ENCODE measurements around the gene TIGD6. TPM values are rescaled to one million over a fixed set of nuclear protein-coding genes. Genes with fewer than 3 reads are reported as not detected.
A peak's percentile ranks its signal among the peaks of the same experiment; 100 is the strongest.

The TIGD6 gene
- total RNA-seq, 1 donor from 2014 or later, result 4.7 TPM

DNA sequence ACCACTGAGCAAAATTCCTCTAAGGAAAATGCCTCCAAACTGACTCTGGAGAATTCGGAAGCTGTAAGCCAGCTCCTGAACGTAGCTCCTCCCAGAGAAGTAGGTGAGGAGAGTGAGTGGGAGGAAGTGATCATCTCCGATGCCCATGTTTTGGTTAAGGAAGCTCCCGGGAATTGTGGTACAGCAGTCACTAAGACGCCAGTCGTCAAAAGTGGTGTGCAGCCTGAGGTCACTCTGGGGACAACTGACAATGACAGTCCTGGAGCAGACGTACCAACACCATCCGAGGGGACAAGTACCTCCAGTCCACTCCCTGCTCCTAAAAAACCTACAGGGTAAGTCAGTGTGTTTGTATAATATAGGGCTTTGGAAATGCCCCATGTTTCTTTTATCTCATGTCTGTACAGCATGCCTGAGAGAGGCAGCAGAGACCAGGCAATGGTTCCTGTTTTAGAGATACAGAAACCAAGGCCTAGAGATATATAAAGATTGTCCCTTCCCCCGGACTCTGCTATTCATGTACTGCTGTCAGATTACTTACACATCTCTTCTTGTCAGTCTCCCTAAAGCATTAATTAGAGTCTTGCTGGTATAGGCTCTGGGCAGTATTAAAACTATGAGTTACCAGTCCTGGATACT lies 24.0 kb upstream of the TIGD6 start:
- Histone ChIP-seq H3K4me1 (peaks cover 26% of the 10 kb centered on the region), H3K27ac (no peak overlapping the region), H3K4me3 (no peak overlapping the region), H3K9me3 (no peaks in the 10 kb centered on the region), H3K27me3 (no peaks in the 10 kb centered on the region), H3K36me3 (peaks cover 0 to 58% of the 10 kb centered on the region in 2 donors)
- DNase-seq (ENCODE audit: extremely low spot score in 2 of 2), result no peak
- intact Hi-C loops (cut with DNase I), result no loop called here
- TF ChIP-seq POLR2AphosphoS5 (IDR thresholded peaks at IDR 0.05; ENCODE audit: insufficient read depth in 1 of 2, low read depth in 1 of 2) (no peak), POLR2A (IDR thresholded peaks at IDR 0.05) (no peak), CTCF (IDR thresholded peaks at IDR 0.05) (no peak)

- Histone ChIP-seq H3K27me3 (no peaks in the 10 kb centered on the region), H3K4me3 (no peak overlapping the region), H3K4me1 (peaks cover 26% of the 10 kb centered on the region), H3K9me3 (no peaks in the 10 kb centered on the region), H3K36me3 (peaks cover 0 to 72% of the 10 kb centered on the region in 2 donors), H3K27ac (no peak overlapping the region)
- no peak for TF ChIP-seq CTCF (IDR thresholded peaks at IDR 0.05)
- no peak for TF ChIP-seq POLR2A (IDR thresholded peaks at IDR 0.05)
- no peak for TF ChIP-seq POLR2AphosphoS5 (IDR thresholded peaks at IDR 0.05; ENCODE audit: insufficient read depth in 1 of 2, low read depth in 1 of 2)
- intact Hi-C loops (cut with DNase I), result no loop called here
- DNase-seq (ENCODE audit: extremely low spot score in 2 of 2), result no peak
Observed at GRCh38 chr5:150023136-150023535, 22.7 kb upstream of the TIGD6 start.

DNA sequence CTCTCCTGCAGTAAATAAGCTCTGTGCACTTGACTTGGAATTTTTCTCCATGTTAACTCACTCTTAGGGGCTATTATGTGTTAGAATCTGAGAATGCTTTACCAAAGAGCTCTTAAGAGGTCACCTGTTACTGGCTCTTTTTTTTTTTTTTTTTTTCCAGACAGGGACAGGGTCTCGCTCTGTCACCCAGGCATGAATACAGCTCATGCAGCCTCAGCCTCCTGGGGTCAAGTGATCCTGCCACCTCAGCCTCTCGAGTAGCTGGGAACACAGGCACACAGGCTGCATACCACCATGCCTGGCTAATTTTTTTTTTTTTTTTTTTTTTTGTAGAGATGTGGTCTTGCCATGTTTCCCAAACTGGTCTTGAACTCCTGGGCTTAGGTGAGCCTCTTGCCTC lies 22.2 kb upstream of the TIGD6 start:
- TF ChIP-seq POLR2A (IDR thresholded peaks at IDR 0.05), result no peak
- TF ChIP-seq POLR2AphosphoS5 (IDR thresholded peaks at IDR 0.05; ENCODE audit: insufficient read depth in 1 of 2, low read depth in 1 of 2), result no peak
- TF ChIP-seq CTCF (IDR thresholded peaks at IDR 0.05), result no peak
- Histone ChIP-seq H3K4me3 (no peak overlapping the region), H3K27ac (peak overlapping the region; percentile 47), H3K4me1 (peaks cover 26% of the 10 kb centered on the region), H3K36me3 (peaks cover 0 to 71% of the 10 kb centered on the region in 2 donors), H3K27me3 (no peaks in the 10 kb centered on the region), H3K9me3 (no peaks in the 10 kb centered on the region)
- DNase-seq (ENCODE audit: extremely low spot score in 2 of 2), result no peak
- intact Hi-C loops (cut with DNase I), result no loop called here

DNA sequence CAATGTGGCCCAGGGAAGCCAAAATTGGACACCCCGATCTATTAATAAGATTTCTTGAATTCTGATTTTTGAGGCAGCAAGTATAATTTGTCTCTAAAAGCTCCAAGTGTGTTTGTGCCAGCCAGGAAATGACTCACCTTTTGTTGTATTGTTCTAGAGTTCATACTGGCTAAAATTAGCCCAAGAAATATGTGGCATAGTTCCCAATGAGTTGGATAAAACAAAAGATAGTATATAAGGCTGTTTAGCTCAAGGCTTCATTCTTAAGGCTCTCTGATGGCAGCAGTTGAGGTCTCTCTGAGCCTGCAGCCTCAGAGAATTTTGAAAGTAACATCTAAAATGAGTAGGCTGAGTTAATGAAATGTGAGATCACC lies 21.7 kb upstream of the TIGD6 start:
- no peak for TF ChIP-seq POLR2A (IDR thresholded peaks at IDR 0.05)
- TF ChIP-seq POLR2AphosphoS5 (IDR thresholded peaks at IDR 0.05; ENCODE audit: insufficient read depth in 1 of 2, low read depth in 1 of 2), result peak in 1 of 2 donors; percentile 53
- Histone ChIP-seq H3K36me3 (peaks cover 0 to 65% of the 10 kb centered on the region in 2 donors), H3K27me3 (no peaks in the 10 kb centered on the region), H3K9me3 (no peaks in the 10 kb centered on the region), H3K4me3 (no peak overlapping the region), H3K4me1 (peaks cover 26% of the 10 kb centered on the region), H3K27ac (peak overlapping the region; percentile 47)
- DNase-seq (ENCODE audit: extremely low spot score in 2 of 2), result no peak
- intact Hi-C loops (cut with DNase I), result no loop called here

DNA sequence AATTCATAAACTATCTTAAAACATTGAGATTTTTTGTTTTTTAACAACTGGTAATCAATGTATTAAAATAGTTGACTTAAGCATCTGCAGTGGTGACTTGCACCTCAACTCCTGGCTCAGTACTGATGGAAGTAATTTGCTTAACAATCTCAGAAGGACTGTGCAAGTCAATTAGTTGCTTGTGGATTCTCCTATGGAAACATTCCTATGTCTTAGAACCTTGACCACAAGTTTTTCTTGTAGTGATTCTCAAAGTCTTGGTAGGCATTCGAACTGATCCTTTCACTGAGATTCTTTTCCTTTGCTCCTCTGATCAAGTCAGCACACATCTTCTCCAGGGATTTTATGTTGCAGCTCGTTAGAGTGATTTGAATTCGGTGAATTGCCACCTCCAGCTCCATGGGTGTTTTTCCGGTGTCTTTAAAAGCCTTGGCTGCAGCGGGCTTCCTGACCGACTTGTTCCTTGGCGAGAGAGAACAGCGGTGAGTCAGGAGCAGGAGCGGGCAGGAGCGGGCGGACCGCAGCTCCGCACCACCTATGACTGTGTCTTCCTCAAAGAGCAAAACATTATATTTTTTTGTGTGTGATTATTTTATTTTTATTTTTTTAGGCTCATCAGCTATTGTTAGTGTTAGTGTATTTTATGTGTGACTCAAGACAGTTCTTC lies 21.2 kb upstream of the TIGD6 start:
- Histone ChIP-seq H3K27ac (peak overlapping the region; percentile 47), H3K9me3 (no peaks in the 10 kb centered on the region), H3K4me1 (peaks cover 26% of the 10 kb centered on the region), H3K27me3 (no peaks in the 10 kb centered on the region), H3K36me3 (peaks cover 0 to 61% of the 10 kb centered on the region in 2 donors), H3K4me3 (no peak overlapping the region)
- DNase-seq (ENCODE audit: extremely low spot score in 2 of 2), result no peak
- TF ChIP-seq POLR2AphosphoS5 (IDR thresholded peaks at IDR 0.05; ENCODE audit: insufficient read depth in 1 of 2, low read depth in 1 of 2), result peak; percentile 30 to 68
- TF ChIP-seq POLR2A (IDR thresholded peaks at IDR 0.05), result no peak
- TF ChIP-seq CTCF (IDR thresholded peaks at IDR 0.05), result no peak
- intact Hi-C loops (cut with DNase I), result no loop called here

Measured in vagina (tissue), 2 donors.